Epithelial cell of proximal tubule (primary cell): ENCODE results near the gene TMEM63B. TPM values are rescaled to one million over a fixed set of nuclear protein-coding genes. Genes with fewer than 3 reads are reported as not detected.
A peak's percentile ranks its signal among the peaks of the same experiment; 100 is the strongest.

ENCODE experiments used
- DNase-seq: peaks from one replicate; pipeline ENCODE4 v3.0.0-alpha.2; 2011; ENCODE audit warnings: low read depth
- H3K4me3 ChIP-seq: 2 replicates; pipeline ENCODE4 v1.5.1; 2011; ENCODE audit warnings: low read depth, mild to moderate bottlenecking, low read length
- CTCF ChIP-seq: conservative IDR thresholded peaks from 2 replicates; pipeline ENCODE4 v1.5.1; 2012; ENCODE audit warnings: low read depth, mild to moderate bottlenecking, low read length
- total RNA-seq: library from RNA; depleted of rRNA; stranded (reverse); fragments of >200 nt; gene quantifications from 2 replicates; pipeline ENCODE4 v1.2.3, GENCODE V29; 2015

The TMEM63B gene
- total RNA-seq, 1 donor from 2014 or later: 47.9 TPM

GRCh38 chr6:44110005-44110676 lies 17.2 kb upstream of the TMEM63B start:
- no peak for DNase-seq
- H3K4me3 ChIP-seq: no peak overlapping the region
- TF ChIP-seq CTCF: no peak

DNA sequence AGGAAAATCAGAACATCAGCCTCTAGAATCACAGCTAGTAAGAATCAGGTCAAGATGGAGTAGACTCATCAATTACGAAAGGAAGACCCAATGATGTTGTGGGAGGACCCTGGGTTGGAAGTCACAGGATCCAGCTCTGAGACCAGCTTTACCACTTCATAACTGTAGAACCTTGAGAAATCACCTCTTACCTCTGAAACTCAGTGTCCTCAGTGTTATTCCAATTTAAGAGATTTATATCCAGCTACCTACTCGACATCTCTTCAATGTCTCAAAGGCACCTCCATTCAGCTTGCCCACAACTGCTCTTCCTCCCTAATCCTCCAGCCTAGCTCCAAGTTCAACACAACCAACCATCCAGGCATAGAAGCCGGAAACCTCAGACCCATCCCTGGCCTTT lies 16.4 kb upstream of the TMEM63B start:
- no peak overlapping the region for H3K4me3 ChIP-seq
- DNase-seq: no peak
- TF ChIP-seq CTCF: no peak

GRCh38 chr6:44111434-44112417 lies 15.6 kb upstream of the TMEM63B start:
- no peak for TF ChIP-seq CTCF
- H3K4me3 ChIP-seq: no peak overlapping the region
- DNase-seq: no peak

- no peak for DNase-seq
- TF ChIP-seq CTCF: peak; percentile 39
- no peak overlapping the region for H3K4me3 ChIP-seq
Measured at GRCh38 chr6:44113414-44113813, 13.9 kb upstream of the TMEM63B start.

GRCh38 chr6:44115866-44116265 lies 11.5 kb upstream of the TMEM63B start:
- H3K4me3 ChIP-seq: no peak overlapping the region
- no peak for TF ChIP-seq CTCF
- no peak for DNase-seq

DNA sequence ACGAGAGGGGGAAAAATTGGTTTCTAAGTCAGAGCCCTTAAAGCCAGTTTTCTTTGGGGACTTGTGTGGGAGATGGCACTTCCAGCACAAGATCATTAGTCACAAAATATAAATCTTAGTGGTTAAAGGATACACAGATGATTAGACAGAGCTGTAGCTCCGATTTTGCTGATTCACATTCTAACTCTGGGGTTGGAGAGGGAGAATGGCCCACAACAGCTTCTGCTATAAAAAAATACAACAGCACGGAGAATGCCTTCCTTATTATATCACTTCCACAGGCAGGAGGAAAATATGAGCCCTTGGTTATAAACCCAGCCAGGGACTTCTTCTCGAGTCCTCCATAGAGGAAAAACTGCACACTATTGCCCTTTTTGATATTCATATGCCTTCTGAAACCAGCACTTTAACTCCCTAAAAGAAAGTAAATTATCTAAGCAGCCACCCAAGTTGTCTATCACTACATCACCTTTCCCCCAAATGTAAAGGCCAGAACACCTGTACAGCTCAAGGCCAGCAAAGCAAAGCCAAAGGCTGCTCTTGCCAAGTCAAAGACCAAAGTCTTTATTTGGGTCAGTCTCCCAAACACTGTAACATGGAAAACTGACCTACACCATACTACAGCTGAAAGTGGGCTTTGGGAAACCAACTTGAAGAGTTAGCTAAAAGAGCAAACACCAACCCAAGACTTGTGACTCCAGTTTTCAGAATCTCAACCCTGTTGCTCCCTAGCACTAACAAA lies 10.5 kb upstream of the TMEM63B start:
- peak overlapping the region; percentile 12 for H3K4me3 ChIP-seq
- no peak for TF ChIP-seq CTCF
- no peak for DNase-seq
